22Rv1 (cell line): ENCODE results near the gene ITGA4.

Experiments used
- H3K27ac ChIP-seq: fragments of 450-650 bp; 2 replicates; pipeline ENCODE4 v1.5.1; 2017
- CTCF ChIP-seq: fragments of 450-650 bp; IDR thresholded peaks from 2 replicates; pipeline ENCODE4 v1.5.1; 2017; ENCODE audit warnings: mild to moderate bottlenecking
- ZFX ChIP-seq: fragments of 450-650 bp; IDR thresholded peaks from 2 replicates; pipeline ENCODE4 v1.6.1; 2017; ENCODE audit warnings: antibody characterized with exemption, borderline replicate concordance

Gene ITGA4

DNA sequence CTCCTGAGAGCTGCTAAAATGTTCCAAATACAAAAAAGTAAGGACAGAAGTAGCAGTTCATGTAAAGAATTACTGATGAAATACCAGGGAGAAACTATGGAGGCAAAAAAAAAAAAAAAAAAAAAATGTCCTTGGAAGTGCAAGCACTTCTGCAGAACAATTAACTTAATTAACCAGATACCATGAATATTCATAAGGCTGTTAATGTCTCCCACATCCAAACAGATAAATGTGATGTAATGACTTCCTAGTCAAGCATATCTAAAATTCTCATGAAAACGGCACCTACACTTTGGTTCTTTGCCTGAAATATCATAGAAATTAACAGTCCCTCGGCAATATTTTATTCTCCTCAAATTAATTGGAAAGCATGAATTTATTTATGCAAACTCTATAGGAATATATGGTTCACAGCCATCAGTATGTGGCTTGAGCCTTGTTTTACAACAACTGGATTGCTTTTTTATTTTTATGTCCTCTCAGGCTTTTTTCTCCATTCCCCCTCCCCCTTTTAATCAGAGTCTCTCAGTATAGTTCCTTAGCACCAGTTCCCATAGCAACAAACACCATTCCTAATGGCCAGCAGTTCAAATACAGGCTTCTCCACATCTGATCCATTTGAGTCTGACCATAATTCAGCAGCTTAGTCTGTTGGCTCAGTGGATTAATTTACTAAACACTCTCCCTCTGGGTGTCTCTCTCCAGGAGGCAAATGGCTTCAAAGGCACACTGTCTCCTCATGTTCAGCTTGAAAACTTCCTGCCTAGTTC, 97.1 kb downstream of the ITGA4 start:
- TF ChIP-seq CTCF (no peak), ZFX (no peak)
- H3K27ac ChIP-seq, result no peak overlapping the region

GRCh38 chr2:181558371-181558770, 101.2 kb downstream of the ITGA4 start:
- H3K27ac ChIP-seq, result no peak overlapping the region
- TF ChIP-seq CTCF, result no peak
- TF ChIP-seq ZFX, result no peak

DNA sequence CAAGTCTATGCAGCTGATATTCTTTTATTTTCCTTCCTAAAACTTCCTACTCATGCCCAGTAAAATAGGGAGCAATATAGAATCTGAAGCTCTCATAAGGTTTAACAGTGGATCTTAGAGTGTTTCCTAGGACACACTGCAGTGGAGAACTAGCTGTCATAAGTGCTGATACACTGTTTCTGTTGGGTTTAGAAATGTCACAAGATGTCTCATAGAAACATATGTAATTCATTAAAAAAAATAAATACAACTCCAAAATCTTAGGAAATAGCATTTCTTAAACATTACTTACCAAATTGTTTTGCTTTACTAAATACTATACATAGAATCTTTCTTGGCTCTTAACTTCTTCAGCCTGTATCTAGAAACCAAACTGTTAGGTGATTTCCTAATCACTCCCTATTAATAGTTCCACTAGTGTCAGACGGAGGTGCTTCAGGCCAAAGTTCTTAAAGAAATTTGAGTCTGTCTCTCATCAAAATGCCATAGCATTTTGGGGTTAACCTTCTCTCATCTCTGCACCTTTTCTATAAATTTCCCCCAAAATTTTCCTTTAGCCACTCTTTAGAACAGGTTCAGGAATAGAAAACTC, 106.0 kb downstream of the ITGA4 start:
- no peak overlapping the region for H3K27ac ChIP-seq
- TF ChIP-seq ZFX (no peak), CTCF (no peak)

GRCh38 chr2:181566334-181567032, 109.3 kb downstream of the ITGA4 start:
- no peak overlapping the region for H3K27ac ChIP-seq
- TF ChIP-seq ZFX, result no peak
- no peak for TF ChIP-seq CTCF

GRCh38 chr2:181570059-181570458, 112.9 kb downstream of the ITGA4 start:
- TF ChIP-seq CTCF (no peak), ZFX (no peak)
- no peak overlapping the region for H3K27ac ChIP-seq

- no peak overlapping the region for H3K27ac ChIP-seq
- TF ChIP-seq CTCF (peak; percentile 62), ZFX (no peak)
Measured at GRCh38 chr2:181570833-181571661, 113.9 kb downstream of the ITGA4 start.
